ENCODE data around the gene TUBD1.
"Not testable (repeated sequence)": the region's sequence is repeated elsewhere in the genome, so short reads cannot be mapped to it uniquely, and the experiment has no call there.

The TUBD1 gene

DNA sequence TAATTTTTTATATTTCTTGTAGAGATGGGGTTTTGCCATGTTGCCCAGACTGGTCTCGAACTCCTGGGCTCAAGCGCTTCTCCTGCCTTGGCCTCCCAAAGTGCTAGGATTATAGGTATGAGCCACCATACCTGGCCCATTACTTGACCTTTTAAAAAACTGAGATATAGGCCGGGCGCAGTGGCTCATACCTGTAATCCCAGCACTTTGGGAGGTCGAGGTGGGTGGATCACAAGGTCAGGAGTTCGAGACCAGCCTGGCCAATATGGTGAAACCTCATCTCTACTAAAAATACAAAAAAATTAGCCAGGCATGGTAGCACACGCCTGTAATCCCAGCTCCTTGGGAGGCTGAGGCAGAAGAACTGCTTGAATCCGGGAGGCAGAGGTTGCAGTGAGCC lies 19.3 kb downstream of the TUBD1 start:
- DNase-seq: not testable (repeated sequence)

DNA sequence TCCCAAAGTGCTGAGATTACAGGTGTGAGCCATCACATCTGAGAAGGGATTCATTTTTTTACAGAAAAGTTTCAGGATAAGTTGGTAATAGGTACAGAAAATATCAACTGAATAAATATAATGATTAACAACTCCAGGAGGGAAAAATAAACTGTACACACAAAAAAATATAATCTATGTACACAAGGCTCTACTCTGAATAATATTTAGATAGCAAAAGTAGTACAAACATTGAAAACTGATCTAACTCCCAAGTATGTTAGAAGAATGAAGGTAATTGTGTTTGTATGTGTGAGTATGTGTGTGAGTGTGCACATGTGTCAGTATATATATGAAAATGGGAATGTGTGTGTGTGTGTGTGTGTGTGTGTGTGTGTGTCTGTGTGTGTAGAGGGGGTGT lies 20.4 kb downstream of the TUBD1 start:
- DNase-seq: no peak

DNA sequence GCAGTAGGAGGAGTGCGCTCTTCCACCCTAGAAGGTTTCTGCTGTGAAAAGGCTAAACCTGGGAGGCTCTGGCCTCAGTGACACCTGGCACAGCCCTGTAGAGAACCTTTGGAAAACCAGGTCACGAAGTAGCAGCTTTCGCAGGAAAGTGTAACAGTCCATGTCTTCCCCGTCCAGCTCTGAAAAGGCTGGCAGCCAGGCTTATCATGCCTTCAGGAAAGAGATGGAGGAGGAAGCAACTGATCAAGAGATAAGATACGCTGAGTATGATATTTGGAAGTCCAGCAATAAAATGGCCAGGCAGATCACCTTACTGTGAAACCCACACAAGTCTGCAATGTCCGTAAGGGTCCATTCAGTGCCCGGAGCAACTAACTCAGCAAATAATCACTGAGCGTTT lies 22.3 kb downstream of the TUBD1 start:
- DNase-seq: no peak

GRCh38 chr17:59869941-59870218 lies 22.9 kb downstream of the TUBD1 start:
- no peak for DNase-seq

DNA sequence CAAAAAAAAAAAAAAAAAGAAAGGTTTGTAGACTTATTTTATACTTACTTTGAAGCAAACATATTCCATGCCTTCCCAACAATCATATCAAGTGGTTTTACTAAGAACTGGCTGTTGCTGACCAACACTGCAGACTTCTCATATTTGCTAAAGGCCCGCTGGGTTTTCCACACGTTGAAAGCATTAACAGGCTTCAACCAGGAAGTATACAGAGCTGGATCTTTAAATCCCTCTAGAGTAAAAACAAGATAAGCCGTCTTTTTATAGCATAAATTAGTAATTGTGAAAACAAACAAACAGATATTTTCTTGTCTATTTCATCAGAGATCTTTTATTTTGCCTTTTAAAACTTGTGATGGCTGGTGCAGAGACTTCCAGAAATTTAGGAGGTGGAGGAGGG lies 29.1 kb downstream of the TUBD1 start:
- no peak for DNase-seq

- no peak for DNase-seq
These were observed 33.2 kb downstream of the TUBD1 start for GRCh38 chr17:59859444-59860025.

DNA sequence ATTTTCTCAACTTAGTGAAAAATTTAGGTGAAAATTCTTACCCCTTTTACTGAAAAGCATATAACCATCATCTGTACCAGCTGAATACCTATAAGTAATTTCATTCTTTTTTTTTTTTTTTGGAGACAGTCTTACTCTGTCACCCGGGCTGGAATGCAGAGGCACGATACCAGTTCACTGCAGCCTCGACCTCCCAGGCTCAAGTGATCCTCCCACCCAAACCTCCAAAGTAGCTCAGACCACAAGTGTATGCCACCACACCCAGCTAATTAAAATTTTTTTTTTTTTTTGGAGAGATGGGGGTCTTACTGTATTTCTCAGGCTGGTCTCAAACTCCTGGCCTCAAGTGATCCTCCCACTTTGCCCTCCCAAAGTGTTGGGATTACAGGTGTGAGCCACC lies 33.8 kb downstream of the TUBD1 start:
- DNase-seq: no peak

- no peak for DNase-seq
These were observed 34.5 kb downstream of the TUBD1 start for GRCh38 chr17:59858167-59858816.

GRCh38 chr17:59856859-59857794 lies 35.6 kb downstream of the TUBD1 start:
- DNase-seq: no peak

- DNase-seq: not testable (repeated sequence)
These were observed 38.6 kb downstream of the TUBD1 start for GRCh38 chr17:59853919-59854729.

DNA sequence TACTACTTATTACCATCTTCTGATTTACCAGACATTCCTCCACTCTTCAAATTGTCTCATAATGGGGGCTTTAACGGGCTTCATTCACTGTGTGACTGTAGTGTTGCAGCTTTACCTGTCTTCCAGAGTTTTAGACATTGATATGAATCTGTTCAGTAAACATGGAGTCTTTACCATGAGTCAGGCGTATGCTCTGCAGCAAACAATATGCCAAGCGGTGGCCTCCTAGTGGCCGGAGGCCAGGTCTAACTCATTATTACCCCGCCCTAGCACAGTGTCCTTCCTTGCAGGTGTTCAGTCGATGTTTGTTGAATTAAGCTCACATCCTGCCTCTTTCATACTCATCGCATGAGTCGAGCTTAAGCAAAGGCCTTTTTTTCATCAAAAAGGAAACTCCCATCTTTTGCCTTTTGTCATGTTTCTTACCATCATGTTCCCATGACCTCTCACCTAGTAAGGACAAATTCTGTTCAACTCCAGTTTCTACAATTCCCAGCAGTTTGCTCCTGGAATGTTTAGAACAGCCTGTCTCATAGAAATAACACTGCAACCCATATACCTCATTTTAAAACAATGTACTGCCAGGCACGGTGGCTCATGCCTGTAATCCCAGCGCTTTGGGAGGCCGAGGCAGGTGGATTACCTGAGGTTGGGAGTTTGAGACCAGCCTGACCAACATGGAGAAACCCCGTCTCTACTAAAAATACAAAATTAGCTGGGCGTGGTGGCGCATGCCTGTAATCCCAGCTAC lies 39.4 kb downstream of the TUBD1 start:
- no peak for DNase-seq

DNA sequence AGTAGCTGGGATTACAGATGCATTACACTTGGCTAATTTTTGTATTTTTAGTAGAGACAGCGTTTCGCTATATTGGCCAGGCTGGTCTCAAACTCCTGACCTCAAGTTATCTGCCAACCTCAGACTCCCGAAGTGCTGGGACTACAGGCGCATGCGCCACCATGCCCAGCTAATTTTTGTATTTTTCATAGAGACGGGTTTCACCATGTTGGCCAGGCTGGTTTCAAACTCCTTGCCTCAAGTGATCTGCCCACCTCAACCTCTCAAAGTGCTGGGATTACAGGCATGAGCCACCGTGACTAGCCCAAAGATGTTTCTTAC lies 39.9 kb downstream of the TUBD1 start:
- DNase-seq: not testable (repeated sequence)

DNA sequence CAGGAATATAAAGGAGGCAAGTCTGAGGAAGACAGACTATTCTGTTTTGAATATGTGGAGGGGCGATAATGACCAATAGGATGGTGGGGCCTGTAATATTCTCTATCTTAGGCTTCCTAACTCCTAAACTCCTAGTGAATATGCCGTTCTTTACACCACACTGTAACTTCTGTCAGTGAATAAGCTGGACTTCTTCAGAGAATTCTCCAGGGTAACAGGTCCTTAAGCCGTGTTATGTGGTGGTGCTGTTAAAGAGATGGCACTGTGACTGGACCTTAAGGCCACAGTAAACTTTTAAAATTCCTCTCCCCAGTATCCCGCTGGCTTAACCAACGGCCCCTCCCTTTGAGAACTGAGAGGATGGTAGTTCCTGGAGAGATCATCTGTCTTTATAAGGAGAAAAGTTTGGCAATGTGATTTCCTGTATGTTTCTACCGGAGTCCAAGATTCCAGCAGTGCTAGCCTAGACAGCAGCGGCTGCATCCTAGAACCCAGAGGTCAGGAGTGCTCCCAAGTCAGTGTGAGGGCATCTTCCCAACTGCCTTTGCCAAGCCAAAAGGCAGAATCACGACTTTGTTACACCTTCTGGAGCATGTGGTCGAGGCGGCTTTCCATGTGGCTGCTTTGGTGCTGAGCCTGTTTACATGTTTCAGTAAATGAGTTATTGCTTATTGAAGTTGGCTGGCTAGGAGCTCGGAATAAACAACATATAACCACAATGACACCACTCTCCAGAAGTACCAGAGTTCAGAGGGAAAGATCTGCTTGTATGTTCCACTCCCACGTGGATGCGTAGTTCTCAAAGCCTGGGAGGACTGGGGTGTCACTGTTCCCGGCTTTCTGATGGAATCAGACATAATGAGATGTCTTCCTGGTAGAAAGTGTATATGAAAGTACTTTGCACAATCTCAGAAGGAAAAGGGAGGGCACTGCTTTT lies 41.0 kb downstream of the TUBD1 start:
- no peak for DNase-seq

DNA sequence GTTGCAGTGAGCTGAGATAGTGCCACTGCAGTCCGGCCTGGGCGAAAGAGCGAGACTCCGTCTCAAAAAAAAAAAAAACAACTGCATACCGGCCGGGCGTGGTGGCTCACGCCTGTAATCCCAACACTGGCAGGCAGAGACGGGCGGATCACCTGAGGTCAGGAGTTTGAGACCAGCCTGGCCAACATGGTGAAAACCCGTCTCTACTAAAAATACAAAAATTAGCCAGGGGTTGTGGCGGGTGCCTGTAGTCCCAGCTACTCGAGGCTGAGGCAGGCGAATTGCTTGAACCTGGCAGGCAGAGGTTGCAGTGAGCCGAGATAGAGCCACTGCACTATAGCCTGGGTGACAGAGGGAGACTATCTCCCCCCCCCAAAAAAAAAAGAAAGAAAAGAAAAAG lies 42.4 kb downstream of the TUBD1 start:
- DNase-seq: not testable (repeated sequence)

DNA sequence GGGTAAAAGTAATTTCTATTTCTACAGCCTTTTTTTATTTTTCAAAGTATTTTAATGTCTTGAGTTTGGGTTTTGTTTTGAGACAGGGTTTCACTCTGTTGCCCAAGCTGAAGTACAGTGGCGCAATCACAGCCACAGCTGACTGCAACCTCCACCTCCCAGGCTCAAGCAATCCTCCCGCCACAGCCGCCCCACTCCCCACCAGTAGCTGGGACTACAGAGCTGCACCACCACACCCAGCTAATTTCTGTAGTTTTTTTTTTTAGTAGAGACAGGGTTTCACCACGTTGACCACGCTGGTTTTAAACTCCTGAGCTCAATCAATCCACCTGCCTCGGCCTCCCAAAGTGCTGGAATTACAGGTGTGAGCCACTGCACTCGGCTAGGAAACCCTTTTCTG lies 44.0 kb downstream of the TUBD1 start:
- no peak for DNase-seq

GRCh38 chr17:59848385-59848668 lies 44.4 kb downstream of the TUBD1 start:
- DNase-seq: no peak

DNA sequence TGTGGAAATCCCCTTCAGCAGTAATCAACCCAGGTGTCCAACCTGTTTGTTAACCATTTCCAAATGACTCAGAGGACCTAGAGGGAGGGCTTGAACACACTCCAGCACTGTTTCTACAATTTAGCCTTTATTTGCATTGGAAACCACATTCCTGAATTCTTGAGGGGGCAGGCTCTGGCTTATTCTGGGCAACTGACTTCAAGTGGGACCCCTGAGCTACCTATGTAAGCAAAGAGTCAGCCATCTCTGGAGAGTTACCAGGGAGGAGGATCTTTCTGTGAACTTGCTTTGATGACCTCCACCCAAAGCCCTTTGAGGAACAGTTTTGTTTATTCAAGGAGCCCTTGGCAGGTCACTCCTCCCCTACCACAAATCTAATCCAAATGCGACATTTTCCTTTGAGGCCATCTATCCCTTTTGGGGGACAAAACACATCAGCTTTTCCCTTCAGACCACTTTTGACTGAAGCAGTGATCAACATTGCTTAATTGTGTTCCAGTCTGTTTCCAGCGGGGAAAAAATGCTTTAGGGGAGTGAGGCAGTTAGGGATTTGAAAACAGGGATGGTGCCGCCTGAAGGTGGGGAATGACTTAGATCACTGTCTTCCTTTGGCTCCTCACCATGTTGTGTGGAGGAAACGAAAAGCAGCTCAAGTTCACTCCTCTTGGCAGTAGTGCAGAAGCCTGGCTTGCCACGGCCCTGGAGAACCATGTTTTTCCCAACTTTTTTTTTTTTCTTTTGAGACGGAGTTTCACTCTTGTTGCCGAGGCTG lies 46.2 kb downstream of the TUBD1 start:
- DNase-seq: no peak

- DNase-seq: no peak
These were observed 46.9 kb downstream of the TUBD1 start for GRCh38 chr17:59845595-59846393.

- DNase-seq: no peak
These were observed 47.7 kb downstream of the TUBD1 start for GRCh38 chr17:59844884-59845594.

Data from T-helper 9 cell (primary cell).